Loucy (cell line): Measurements from ENCODE around the gene VDAC1.

Experiments
- CTCF ChIP-seq: fragments of 200-600 bp; sonication (generic); conservative IDR thresholded peaks from 2 replicates; pipeline ENCODE4 v1.5.1; 2014; ENCODE audit warnings: mild to moderate bottlenecking, antibody characterized with exemption, low read length
- EZH2phosphoT487 ChIP-seq: fragments of 200-600 bp; IDR thresholded peaks from 2 replicates; pipeline ENCODE4 v1.6.1; 2018; ENCODE audit warnings: antibody characterized with exemption, mild to moderate bottlenecking, moderate library complexity, borderline replicate concordance

DNA sequence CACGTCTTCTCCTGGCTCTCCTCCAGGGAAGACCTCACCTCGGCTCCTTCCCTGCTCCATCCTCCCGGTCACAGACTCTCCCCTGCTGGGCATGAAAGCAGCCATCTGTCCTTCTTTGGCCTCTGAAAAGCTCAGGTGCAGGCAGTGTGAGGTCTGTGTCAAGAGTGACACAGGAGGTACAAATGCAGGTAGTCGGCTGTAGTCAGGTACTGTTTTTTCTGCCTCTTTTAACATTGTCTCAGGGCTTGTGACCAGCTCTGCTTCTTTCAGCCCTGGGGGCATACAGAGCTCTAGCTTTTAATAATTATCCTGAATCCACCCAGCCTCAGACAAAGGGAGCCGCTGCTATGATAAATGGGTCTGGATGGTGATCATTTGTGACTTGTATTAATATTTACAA is 82.8 kb downstream of the VDAC1 start:
- no peak for TF ChIP-seq CTCF
- no peak for TF ChIP-seq EZH2phosphoT487
